ENCODE data around the gene KCNMA1. TPM values are rescaled to one million over a fixed set of nuclear protein-coding genes. Genes with fewer than 3 reads are reported as not detected.
A peak's percentile ranks its signal among the peaks of the same experiment; 100 is the strongest.

KCNMA1 gene
- total and polyA plus RNA-seq, 10 of the 15 experiments (the other 5 are each of a cell fraction or from before 2014, with no cell fraction given), result 8.5 to 77.0 (median 21.3) TPM

- peaks cover 6% of the 10 kb centered on the region for H3K4me1 ChIP-seq (ENCODE audit: control insufficient read depth, insufficient read depth, low read length)
- WGBS (ENCODE audit: insufficient coverage, insufficient replicate concordance, low lambda C conversion rate, missing lambda C conversion rate), result 46% methylated on average over 8 of the region's 8 CpGs
- intact Hi-C loops (cut with micrococcal nuclease; ENCODE audit: unreplicated experiment) (loop anchor here (5.0 kb wide), 1 partner anchor 84 kb away; no protein-coding TSS in a partner anchor), in situ Hi-C loops (cut with MboI) (no loop called here)
- H3K4me3 ChIP-seq, result no peak overlapping the region
- H3K27me3 ChIP-seq (replicated peaks in 1 of 2; ENCODE audit: control insufficient read depth in 2 of 2, insufficient read depth in 2 of 2, low read length in 1 of 2), result no peaks in the 10 kb centered on the region
- H3K27ac ChIP-seq (ENCODE audit: control insufficient read depth, insufficient read depth), result no peak overlapping the region
- DNase-seq (ENCODE audit: low read depth, low spot score), result no peak
- ATAC-seq, result no peak
- H3K4me2 ChIP-seq (ENCODE audit: control insufficient read depth, insufficient read depth), result no peak overlapping the region
- TF ChIP-seq ZBTB33 (IDR thresholded peaks at IDR 0.05), result no peak
- peak; percentile 91 for TF ChIP-seq BCL3 (IDR thresholded peaks at IDR 0.05; ENCODE audit: borderline replicate concordance, insufficient read depth, low read depth, low read length, poor library complexity, severe bottlenecking)
- H4K20me1 ChIP-seq (ENCODE audit: control insufficient read depth, insufficient read depth), result no peaks in the 10 kb centered on the region
- no peaks in the 10 kb centered on the region; a peak in 1 of 4 replicates for H3K36me3 ChIP-seq (ENCODE audit: control insufficient read depth in 2 of 2, insufficient read depth in 2 of 2, low read length in 1 of 2)
- no TSS peak for BruUV-seq (replicated peaks)
- no peaks in the 10 kb centered on the region for H3K9me3 ChIP-seq (replicated peaks; ENCODE audit: control insufficient read depth, insufficient read depth, low read length)
- ChIA-PET SMC1A (ENCODE audit: uncharacterized antibody, unreplicated experiment) (interaction anchor here (1.3 to 3.4 kb wide), 2 partner anchors 96 to 231 kb away, joined by 3 to 13 read pairs; no protein-coding TSS in a partner anchor), CTCF (no interaction called here), RAD21 (ENCODE audit: unreplicated experiment) (no interaction called here), POLR2A (no interaction called here)
- H3K9ac ChIP-seq (ENCODE audit: control insufficient read depth, insufficient read depth, low read length), result no peak overlapping the region
- H3K79me2 ChIP-seq (ENCODE audit: control insufficient read depth, insufficient read depth, low read length), result no peaks in the 10 kb centered on the region
- no peak overlapping the region for H2AFZ ChIP-seq (ENCODE audit: control insufficient read depth, low read depth, low read length)
- no peak for FAIRE-seq
Measured at GRCh38 chr10:77408259-77408658, 229.3 kb downstream of the KCNMA1 start.
